Duodenal mucosa (tissue), 2 donors: ENCODE results near the gene PSAP.

Experiments used
- H3K27ac ChIP-seq: one replicate; pipeline ENCODE4 v1.7.0; 2013; ENCODE audit warnings: low read depth, low read length
- H3K27me3 ChIP-seq, 2 donors: one replicate each; pipeline ENCODE4 v1.7.0; 2013; ENCODE audit warnings: low read length in 2 of 2, control low read depth in 1 of 2; ENCODE audit not compliant: insufficient read depth in 2 of 2, control insufficient read depth in 1 of 2
- H3K36me3 ChIP-seq, 2 donors: one replicate each; pipeline ENCODE4 v1.7.0; 2013; ENCODE audit warnings: low read length in 2 of 2, control low read depth in 1 of 2; ENCODE audit not compliant: insufficient read depth in 2 of 2, control insufficient read depth in 1 of 2
- H3K4me1 ChIP-seq, 2 donors: one replicate each; pipeline ENCODE4 v1.7.0; 2013; ENCODE audit warnings: low read length in 2 of 2, control low read depth in 1 of 2; ENCODE audit not compliant: insufficient read depth in 2 of 2, control insufficient read depth in 1 of 2
- H3K4me3 ChIP-seq, 2 donors: one replicate each; pipeline ENCODE4 v1.7.0; 2013; ENCODE audit warnings: low read length in 2 of 2, low read depth in 1 of 2
- H3K9ac ChIP-seq, 2 donors: one replicate each; pipeline ENCODE4 v1.7.0; 2013; ENCODE audit warnings: low read length in 2 of 2, low read depth in 1 of 2
- H3K9me3 ChIP-seq, 2 donors: one replicate each; pipeline ENCODE4 v1.7.0; 2013; ENCODE audit warnings: low read length in 2 of 2, control low read depth in 1 of 2; ENCODE audit not compliant: control insufficient read depth in 1 of 2

Gene PSAP

DNA sequence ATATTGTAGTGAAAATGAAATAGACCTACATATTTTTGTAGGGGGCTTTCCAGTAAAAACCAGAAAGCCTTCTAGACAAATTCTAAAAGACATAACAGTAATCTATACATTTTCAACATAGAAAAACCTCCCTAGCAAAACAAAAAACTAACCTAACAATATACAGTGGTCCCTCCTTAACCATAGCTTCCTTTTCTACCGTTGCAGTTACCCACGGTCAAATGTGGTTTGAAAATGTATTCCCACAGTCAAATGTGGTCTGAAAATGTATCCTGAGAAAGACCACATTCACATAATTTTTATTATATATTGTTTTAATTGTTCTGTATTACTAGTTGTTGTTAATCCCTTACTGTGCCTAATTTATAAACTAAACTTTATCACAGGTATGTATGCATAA is 6.4 kb downstream of the PSAP start:
- no peak overlapping the region for H3K9ac ChIP-seq
- H3K27me3 ChIP-seq: no peaks in the 10 kb centered on the region
- H3K4me1 ChIP-seq: peaks cover 27 to 31% of the 10 kb centered on the region in 2 donors
- H3K36me3 ChIP-seq: no peaks in the 10 kb centered on the region
- no peak overlapping the region for H3K27ac ChIP-seq
- no peaks in the 10 kb centered on the region for H3K9me3 ChIP-seq
- no peak overlapping the region for H3K4me3 ChIP-seq

DNA sequence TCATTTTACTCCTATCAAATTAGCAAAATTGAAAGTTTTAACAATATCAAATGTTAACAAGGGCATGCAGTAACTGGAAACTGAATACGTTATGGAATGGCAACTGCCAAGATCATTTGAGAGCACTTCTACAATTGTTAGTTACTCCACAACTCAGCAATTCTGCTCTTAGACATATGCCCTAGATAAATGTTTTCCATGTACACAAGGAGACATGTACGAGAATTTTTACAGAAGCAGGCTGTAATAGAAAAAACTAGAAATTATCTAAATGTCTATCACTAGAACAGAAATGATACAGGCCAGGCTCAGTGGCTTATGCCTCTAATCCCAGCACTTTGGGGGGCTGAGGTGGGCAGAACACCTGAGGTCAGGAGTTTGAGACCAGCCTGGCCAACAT is 7.0 kb downstream of the PSAP start:
- H3K27me3 ChIP-seq: no peaks in the 10 kb centered on the region
- H3K9me3 ChIP-seq: no peaks in the 10 kb centered on the region
- H3K4me3 ChIP-seq: no peak overlapping the region
- H3K9ac ChIP-seq: no peak overlapping the region
- peaks cover 27 to 29% of the 10 kb centered on the region in 2 donors for H3K4me1 ChIP-seq
- H3K36me3 ChIP-seq: no peaks in the 10 kb centered on the region
- H3K27ac ChIP-seq: no peak overlapping the region

DNA sequence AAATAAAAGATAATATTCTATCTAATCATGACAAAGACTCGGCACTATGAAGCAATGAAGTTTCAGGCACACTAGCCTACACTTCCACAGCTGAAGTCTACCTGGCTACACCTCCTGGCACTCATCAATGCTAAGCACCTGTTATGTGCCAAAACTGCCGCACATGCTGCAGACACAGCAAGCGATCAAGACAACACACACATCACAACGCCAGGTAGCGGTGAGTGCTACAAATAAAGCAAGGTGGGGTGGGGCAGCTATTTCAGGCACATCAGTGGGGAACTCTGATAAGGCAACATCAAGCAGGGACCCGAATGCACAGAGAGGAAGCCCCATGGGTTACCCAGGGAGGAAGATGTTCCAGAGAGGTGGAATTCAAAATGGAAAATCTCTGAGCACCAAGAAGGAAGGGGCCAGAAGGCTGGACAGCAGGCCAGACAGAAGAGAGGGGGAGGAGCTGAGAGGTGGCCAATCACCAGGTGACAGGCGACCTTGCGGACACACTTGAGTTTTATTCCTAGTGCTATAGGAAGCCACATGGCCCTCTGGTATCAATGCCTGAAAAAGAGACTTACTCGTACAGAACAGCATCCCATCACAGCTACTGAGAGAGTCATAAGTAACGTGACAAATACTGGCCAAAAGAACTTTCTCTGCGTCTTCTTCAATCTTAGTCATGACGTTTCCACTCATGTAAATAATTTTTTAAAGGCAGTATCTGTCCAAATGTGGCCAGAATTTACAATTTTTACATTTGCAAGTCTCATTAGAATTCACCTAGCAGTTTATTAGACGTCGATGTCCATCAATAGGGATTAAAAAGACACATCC is 8.0 kb downstream of the PSAP start:
- H3K27ac ChIP-seq: no peak overlapping the region
- no peaks in the 10 kb centered on the region for H3K9me3 ChIP-seq
- H3K9ac ChIP-seq: no peak overlapping the region
- no peaks in the 10 kb centered on the region for H3K27me3 ChIP-seq
- no peaks in the 10 kb centered on the region for H3K36me3 ChIP-seq
- H3K4me3 ChIP-seq: no peak overlapping the region
- H3K4me1 ChIP-seq: peaks cover 25 to 27% of the 10 kb centered on the region in 2 donors

DNA sequence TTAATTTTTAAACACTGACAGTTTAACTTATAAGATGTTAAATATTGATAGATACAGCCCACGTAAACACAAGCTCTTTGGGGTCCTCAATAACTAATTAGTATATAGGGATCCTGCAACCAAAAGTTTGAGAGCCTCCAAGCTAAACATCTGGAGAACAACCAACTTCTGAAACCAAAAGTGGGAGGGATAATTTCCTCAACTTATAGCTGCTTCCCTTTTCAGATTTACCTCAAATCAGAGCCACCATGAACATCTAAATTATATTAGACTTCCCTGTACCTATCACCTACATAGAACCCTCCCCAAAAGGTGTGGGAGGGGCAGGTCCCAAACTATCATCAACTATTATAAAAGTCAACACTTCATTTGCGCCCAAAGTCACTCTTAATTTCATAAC is 8.6 kb downstream of the PSAP start:
- H3K4me1 ChIP-seq: peaks cover 28 to 31% of the 10 kb centered on the region in 2 donors
- no peak overlapping the region for H3K9ac ChIP-seq
- H3K9me3 ChIP-seq: no peaks in the 10 kb centered on the region
- H3K27ac ChIP-seq: no peak overlapping the region
- H3K27me3 ChIP-seq: no peaks in the 10 kb centered on the region
- H3K36me3 ChIP-seq: no peaks in the 10 kb centered on the region
- no peak overlapping the region for H3K4me3 ChIP-seq

DNA sequence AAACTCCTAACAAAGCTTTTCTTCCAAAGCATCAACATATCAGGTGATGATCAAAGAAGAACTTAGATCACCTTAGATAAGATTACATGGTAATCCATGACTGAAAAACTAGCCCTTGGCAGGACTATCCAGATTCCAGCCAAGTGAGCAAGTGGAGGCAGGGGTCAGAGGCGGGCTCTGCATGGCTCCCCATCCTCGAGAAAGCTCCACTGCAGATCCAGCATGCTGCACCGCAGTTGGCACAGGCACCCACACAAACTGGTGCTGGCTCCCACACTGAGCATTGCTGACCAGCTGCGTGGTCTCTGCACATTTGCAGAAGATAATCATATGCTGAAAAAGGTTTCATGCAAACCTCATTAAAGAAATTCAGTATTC is 10.1 kb downstream of the PSAP start:
- Histone ChIP-seq H3K36me3 (no peaks in the 10 kb centered on the region), H3K9me3 (no peaks in the 10 kb centered on the region), H3K9ac (no peak overlapping the region), H3K4me3 (no peak overlapping the region), H3K27ac (no peak overlapping the region), H3K27me3 (no peaks in the 10 kb centered on the region), H3K4me1 (peaks cover 35 to 38% of the 10 kb centered on the region in 2 donors)

DNA sequence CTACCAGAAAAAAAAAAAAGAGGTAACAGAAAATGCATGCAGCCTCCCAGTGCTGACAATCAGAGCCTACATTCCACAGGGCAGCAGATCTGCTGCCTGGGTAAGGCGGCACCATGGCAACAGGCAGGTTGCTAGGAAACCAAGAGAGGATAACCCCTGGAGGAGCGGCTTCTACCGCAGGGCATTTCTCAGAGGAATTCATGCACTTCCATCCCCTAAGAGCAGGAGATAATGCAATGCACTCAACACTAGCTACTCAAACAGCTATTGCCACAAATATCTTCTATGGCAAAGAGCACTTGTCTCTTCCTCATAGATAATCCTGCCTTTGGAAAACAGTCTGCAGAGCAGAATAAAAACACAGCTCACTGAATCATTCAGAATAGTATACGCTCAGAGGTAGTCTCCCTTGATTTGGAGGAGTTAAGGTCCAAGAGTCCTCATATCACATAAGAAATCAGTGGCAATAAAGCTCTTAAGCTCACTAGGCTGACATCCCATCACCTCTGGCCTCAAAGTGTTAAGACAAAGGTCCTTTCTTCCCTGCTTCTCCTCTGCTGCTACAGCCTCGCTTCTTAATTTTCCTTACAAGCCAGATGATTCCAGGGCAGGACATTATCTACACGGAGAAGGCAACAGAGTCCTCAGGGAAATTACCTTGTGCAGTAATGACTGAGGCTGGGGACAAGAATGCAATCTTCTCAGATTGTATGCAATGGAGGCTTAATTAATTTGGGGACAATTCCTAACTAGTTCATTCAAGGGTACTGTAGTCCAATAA is 10.7 kb downstream of the PSAP start:
- no peak overlapping the region for H3K9ac ChIP-seq
- H3K27ac ChIP-seq: no peak overlapping the region
- H3K4me3 ChIP-seq: no peak overlapping the region
- H3K4me1 ChIP-seq: peaks cover 38 to 41% of the 10 kb centered on the region in 2 donors
- no peaks in the 10 kb centered on the region for H3K36me3 ChIP-seq
- no peaks in the 10 kb centered on the region for H3K27me3 ChIP-seq
- H3K9me3 ChIP-seq: no peaks in the 10 kb centered on the region

DNA sequence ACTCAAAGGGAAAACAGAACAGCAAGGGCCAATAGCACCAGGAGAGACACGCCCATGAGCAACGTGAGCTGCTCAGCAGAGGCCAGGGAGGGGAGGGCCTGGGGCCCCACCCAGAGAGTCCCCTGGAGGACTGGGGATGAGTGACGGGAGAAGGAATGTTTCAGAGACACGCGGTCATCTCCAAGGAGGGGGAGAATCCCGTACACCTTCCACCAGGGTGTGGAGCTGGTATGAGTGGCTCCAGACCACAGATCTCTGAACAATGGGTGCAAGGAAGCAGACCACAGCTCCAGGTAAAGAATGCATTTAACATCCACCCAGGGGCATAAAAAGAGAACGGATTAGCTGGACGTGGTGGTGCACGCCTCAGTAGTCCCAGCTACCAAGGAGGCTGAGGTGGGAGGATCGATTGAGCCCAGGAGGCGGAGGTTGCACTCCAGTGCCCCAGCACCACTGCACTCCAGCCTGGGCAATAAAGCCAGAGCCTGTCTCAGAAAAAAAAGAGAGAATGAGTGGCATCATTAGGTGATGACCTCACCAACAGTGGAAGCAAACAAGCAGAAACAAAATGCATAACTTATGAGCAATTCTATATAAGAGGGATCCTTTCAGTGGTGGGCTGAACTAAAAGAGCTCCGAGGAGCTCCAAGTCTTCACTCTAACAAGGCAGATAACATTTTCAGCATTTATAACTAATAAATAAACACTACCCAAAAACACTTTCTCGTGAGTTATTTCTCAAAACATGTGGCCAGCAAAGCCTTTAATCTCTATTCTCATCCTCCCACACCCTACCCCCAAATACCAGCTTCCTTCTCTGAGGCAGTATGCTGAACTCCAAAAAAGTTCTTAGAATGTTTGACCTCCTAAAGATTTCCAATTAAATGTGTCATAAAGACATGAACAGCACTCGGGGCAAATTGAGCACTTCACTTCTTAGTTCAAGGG is 12.5 kb downstream of the PSAP start:
- H3K9me3 ChIP-seq: no peaks in the 10 kb centered on the region
- H3K27ac ChIP-seq: no peak overlapping the region
- H3K27me3 ChIP-seq: no peaks in the 10 kb centered on the region
- H3K36me3 ChIP-seq: peaks cover 0 to 6% of the 10 kb centered on the region in 2 donors
- no peak overlapping the region for H3K4me3 ChIP-seq
- peaks cover 41 to 43% of the 10 kb centered on the region in 2 donors for H3K4me1 ChIP-seq
- H3K9ac ChIP-seq: no peak overlapping the region

DNA sequence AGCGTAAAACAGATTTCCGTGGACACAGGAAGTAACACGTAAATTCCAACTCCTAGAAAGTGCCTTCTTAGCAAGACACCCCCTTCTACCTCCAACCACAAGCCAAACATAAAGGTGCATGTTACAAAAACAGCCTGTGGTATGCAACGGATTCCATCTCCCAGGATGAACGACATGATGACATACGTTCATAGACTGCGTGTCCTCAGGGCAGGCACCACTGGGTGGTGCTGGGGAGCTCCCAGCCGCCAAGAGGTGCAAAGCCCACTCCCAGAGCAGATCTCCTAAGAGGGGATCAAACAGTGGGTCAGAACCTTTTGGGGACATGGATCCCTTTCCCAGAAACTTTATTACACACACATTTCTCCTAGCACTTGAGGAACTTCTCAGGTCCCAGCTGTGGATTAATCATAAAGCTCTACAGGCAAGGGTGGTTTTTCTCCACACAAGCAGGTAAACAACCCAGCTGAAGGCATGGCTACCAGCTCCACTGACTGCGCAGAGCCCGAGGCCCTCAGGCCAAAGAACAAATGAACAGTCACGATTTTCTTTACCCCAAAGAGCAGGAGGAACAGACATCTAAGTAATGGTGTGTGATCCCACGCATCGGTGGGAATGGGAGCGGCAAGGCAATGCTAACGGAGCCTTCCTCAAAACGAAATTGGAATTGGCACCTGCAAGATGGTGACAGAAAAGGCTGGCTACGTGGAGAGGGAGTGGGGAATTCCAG is 13.8 kb downstream of the PSAP start:
- Histone ChIP-seq H3K27ac (peak overlapping the region; percentile 20), H3K4me3 (no peak overlapping the region), H3K27me3 (no peaks in the 10 kb centered on the region), H3K36me3 (peaks cover 0 to 13% of the 10 kb centered on the region in 2 donors), H3K4me1 (peaks cover 38 to 50% of the 10 kb centered on the region in 2 donors), H3K9ac (no peak overlapping the region), H3K9me3 (no peaks in the 10 kb centered on the region)

DNA sequence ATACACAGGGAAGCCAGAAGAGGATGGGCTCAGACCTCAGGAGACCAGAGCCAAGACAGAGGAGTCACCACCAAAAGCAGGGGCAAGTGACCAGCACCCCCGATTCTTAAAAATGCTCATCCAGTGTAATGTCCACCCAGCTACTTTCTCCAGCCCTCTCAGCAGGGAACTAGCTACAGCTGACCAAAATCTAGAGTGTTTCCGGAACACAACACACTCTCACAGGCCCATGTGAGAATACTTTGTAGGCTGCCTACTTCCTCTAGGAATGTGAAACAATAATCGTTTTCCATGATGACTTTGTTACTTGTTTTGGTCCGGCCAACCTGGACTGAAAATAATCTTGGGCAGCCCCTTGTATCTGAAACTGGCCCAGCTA is 14.5 kb downstream of the PSAP start:
- Histone ChIP-seq H3K4me3 (no peak overlapping the region), H3K9me3 (no peaks in the 10 kb centered on the region), H3K4me1 (peaks cover 38 to 51% of the 10 kb centered on the region in 2 donors), H3K36me3 (peaks cover 2 to 20% of the 10 kb centered on the region in 2 donors), H3K27me3 (no peaks in the 10 kb centered on the region), H3K27ac (peak overlapping the region; percentile 60), H3K9ac (no peak overlapping the region)
